GM19372 (cell line): ENCODE results near the gene PVRIG.
"Not testable (repeated sequence)": the region's sequence is repeated elsewhere in the genome, so short reads cannot be mapped to it uniquely, and the experiment has no call there.

ENCODE experiments used
- ATAC-seq: cut with Tn5 transposase; IDR thresholded peaks from one replicate; pipeline ENCODE4 v1.9.1; 2021; ENCODE audit warnings: mild to moderate bottlenecking, low read depth, moderate library complexity; ENCODE audit not compliant: unreplicated experiment

The PVRIG gene

DNA sequence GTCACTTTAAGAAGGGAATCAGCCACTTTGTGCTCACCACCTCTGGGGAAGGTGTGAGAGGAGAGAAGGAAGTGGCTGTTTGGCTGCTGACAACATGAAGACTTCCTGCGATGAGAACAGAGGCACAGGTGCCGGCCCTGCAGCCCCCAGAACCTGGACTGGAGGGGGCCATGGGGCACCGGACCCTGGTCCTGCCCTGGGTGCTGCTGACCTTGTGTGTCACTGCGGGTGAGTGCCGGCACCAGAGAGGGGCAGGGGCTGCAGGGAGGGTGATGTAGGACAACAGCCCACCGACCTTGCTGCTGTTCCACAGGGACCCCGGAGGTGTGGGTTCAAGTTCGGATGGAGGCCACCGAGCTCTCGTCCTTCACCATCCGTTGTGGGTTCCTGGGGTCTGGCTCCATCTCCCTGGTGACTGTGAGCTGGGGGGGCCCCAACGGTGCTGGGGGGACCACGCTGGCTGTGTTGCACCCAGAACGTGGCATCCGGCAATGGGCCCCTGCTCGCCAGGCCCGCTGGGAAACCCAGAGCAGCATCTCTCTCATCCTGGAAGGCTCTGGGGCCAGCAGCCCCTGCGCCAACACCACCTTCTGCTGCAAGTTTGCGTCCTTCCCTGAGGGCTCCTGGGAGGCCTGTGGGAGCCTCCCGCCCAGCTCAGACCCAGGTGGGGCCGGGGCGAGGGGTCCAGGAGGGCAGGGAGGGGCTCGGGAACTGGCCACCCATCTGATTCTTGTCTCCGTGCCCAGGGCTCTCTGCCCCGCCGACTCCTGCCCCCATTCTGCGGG, at the start of gene PVRIG:
PVRIG (plus strand) TSS at position 149 of the 785 bp plus-strand sequence; CDS start at position 171, 22 bp downstream.
- ATAC-seq = not testable (repeated sequence)

DNA sequence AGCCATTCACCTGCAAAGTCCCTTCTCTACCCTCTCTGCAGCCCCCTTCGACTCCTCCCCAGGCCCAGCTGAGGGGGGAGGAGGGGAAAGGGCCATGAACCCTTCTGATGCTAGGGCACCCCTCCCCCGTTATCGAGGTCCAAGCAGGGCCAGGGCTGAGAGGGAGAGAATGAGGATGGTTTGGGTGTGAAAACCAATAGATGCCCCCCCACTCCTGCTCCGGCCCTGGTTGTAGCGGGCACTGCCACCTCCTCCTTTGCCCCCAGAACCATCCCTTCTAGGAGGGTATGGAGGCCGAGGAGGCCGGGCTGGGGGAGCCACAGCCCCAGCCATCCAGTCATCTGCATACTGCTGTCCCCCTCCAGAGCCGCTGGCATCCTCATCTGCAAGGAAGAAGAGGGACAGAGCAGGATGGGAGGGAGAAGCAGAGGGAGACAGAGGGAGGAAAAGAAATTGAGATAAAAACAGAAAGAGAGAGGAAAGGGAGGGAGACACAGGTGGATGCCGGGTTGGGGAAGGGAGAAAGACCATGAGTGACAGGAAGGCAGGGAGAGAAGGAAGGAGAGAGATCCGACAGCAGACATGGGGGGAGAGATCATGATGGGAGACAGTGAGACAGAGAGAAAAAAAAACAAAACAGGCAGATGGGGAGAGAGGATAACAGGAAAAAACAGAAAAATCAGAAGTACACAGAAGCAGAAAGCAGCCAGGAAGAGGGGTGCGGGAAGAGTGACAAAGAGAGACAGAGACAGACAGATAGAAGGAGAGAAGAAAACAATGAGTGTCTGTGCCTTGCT, 49.5 kb upstream of the PVRIG start:
- ATAC-seq = no peak

DNA sequence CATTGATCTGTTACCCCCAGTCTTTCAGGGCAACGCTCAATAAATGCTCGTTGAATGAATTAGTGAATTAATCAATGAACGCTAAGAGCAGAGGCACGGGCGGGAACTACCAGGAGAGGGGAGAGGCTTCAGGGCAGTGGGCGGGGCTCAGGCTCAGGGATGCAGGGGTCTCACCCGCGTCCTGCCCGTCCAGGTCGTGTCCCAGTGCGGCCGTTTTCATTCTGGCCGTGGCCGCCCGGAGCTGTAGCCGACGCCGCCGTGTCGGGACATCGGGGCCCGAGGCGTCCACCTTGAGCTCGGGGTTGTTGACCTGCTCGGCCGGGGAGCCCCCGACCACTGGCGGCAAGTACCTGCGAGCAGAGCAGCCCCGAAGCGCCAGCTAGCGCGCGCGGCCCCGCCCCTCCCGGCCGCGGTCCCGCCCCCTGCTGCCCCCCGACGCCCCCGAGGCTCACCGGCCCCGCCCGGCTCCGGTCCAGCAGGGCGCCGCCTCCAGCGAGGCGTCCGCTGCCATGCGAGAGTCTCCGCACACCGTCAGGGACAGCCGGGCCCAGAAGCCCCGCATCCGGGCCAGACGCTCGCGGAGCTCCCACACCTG, 48.6 kb upstream of the PVRIG start:
- no peak for ATAC-seq

DNA sequence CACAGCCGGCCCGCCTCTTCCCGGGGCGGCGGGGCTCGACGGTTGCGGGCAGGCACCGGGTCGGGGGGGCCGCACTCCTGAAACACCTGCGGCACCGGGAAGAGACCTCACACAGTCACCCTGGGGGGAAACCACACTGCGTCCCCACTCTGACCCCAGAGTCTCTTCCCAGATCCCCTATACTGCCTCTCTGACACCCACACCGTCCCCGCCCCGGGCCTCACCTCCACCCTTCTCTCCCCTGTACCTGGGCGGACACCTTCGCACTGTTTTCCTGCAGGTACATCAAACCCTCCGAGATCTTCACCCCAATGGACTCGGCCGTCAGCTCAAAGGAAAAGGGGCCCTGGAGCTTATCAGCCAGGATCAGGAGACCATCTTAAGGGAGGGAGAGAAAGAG, 47.9 kb upstream of the PVRIG start:
- ATAC-seq = no peak

DNA sequence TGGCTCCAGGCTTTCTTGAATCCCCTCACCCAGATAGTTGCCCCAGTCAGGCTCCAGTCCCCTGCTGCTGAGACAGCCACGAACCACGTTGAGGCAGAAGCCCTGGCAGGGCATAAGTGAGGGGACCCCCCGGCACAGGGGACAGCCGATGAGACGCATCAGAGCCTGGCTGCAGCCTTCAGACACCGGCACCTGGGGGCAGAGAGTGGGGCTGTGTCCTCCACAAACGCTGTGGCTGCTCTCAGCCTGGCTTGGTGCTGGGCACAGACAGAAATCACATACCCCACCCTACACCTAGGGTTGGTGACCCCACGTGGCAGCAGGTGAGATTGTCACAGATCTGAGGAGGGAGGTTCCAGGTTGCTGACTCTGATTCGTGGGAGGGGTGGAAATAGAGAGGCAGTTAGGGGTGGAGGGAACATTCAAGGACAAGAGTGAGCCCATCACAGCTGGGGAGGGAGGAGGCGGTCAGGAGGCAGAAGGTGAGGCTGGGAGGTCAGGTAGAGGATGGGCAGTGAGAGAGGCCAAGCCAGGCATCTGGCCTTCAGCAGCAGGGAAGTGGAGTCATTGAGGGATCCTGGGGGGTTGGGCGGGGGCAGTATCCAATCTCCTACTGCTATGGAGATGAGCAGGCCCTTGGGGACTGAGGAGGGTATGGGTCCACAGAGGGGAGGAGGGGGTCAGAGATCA, 45.8 kb upstream of the PVRIG start:
- ATAC-seq = no peak

DNA sequence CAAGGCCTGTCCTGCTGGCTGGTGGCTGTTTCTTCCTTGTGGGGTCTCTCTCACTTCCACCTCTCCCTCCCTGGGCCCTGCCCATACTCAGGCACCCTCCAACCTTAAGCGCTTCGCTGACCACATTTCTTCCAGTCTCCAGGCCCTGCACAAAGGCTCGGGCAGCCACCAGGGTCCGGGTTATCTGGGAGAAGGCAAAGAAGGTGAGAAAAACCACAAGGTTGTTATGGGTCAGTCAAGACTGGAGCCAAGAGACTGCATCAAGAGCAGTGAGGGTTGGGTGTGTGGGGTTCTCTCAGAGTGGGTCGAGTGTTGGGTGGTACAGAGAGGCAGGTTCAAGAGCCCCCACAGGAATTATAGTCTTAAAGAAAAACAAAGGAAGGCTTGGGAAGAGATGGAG, 45.2 kb upstream of the PVRIG start:
- ATAC-seq = no peak

DNA sequence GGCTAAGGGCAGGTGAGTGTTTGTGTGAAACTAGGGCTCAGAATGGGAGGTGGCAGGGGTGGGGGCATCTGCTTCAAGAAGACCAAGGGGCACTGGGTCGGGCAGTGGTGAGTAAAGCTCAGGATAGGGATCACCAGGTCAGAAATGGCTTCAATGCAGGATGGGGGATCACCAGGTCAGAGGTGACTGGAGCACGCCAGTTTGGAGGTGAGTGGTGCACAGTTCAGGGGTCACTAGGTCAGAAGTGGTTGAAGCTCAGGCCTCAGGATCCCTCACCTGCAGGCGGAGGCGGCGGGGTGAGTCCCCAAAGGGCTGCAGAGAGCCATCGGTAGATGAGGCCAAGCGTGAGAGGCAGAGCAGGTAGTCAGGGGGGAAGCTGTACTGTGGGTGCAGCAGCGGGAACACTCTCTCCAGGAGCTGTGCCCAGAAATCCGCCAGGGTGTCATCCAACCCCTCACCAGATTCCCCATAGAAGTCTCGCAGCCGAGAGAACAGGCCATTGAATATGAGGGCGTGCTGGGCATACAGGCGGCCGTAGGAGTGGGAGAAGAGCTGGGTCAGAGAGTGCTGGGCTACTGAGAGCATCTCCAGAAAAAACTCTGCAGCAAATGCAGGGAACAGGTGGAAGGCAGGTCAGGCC, 44.3 kb upstream of the PVRIG start:
- no peak for ATAC-seq

DNA sequence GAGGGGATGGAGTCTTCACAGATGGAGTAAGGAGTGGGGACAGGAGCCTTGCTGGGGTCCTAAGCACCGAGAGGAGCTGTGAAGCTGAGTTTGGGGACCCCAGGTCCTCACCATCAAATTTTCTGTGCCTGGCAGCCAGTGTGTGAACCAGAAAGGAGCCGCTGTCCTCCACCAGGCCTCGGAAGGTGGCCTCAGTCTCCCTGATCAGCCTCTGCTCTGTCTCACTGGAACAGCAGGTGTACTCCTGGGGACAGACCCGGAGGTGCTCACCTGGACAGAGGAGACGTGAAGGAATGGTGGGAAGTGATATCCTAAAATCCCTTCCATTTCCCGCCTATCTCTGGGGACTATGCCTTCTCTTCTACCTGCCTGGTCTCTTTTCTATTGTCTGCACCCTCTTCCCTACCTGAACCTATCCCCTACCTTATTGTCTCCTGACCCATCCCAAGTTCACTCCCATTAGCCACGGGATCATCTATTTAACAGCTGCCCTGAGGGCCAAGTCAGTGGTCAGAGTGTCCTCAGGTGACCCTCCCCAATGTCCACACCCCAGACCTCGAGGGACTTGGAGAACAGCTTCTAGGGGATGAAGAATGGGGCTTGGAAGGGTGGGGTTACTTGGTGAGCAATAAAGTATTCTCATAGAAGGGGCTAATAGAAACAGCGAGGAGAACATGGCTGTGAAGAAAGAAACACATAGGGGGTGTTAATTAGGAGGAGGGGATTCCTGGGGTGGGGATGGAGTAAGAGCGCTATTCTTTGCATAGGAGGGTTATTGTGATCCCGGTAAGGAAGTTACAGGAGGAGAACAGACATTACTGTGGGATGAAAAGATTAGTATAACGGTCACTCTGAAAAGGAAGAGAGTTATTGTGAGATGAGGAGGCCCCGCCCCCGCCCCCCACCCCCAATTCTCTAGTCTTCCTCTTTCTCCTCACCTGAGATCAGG, 43.4 kb upstream of the PVRIG start:
- ATAC-seq = no peak

DNA sequence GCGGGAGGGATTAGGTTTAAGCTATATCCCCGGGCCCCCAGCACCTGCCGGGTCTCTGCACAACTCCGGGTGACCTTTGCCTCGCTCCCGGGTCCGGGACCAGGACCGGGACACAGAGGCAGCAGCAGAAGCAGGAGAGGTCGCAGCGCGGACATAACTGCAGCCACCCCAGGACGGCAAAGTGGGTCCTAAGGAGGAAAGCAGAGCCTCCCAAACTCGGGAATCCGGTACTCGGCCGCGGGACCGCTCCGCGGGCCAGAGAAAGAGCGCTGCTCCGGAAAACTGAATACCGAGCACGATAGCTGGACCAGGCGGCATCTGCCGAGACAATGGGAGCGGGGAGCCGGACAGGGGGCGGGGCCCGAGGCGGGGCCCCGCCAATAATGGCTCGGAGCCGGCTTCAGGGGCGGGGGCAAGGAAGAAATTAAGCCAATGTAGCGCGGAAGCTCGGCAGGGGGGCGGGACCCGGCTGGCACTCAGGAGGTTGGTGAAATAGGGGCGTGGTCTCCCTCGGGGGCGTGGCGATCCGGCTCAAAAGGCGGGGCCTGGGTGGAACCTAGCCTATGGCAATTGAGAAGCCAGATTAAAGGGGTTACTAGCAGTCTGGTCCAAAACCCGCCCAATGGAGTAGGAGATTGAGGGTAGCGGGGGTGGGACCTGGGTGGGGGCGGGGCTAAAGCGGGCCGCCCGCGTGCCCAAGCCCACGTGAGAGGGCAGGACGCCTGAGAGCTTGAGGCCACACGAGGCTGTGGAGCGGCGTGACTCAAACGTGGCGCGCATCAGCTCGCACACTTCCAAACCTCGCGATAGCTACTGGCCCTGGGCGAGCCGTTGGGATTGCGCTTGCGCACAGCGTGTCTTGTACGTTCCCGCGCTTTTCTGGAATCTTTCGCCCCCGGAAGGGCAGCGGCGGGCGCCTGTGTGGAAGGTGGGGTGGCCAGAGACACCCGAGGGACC, 42.4 kb upstream of the PVRIG start, which contains the start of the genes GPC2 and STAG3:
GPC2 (minus strand) TSS at position 337 of the 957 bp plus-strand sequence; CDS start at position 155, 182 bp downstream.
STAG3 (plus strand) TSS at position 874 of the 957 bp plus-strand sequence. CDS start 2,639 bp downstream, outside the sequence.
- peak; percentile 90 for ATAC-seq

DNA sequence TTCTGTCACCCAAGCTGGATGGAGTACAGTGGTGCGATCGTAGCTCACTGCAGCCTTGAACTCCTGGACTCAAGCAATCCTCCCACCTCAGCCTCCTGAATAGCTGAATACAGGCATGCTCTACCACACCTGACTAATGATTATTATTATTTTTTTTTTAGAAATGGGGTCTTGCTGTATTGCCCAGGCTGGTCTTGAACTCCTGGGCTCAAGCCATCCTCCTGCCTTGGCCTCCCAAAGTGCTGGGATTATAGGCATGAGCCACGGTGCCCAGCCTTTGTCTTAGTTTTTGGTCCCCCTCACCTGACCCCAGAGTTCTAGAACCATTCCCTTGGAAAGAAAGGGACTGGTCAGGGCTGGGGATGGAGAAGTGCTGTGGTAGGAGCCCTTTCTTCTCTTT, 39.7 kb upstream of the PVRIG start:
- not testable (repeated sequence) for ATAC-seq

DNA sequence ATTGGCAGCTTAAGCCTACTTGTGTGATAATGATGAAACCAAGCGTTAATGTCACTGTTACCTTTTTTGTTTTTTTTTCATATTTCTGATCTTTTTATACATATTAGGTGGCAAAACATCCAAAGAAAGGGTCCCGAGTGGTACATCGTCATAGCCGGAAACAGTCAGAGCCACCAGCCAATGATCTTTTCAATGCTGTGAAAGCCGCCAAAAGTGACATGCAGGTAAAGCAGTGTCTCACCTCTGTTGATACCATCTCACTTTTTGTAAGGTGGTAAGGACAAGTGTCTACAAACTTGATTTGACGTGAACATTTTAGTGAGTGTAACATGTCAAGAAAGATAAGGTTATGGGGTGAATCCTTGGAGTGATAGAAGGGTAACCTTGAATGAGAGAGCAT, 37.1 kb upstream of the PVRIG start:
- not testable (repeated sequence) for ATAC-seq

DNA sequence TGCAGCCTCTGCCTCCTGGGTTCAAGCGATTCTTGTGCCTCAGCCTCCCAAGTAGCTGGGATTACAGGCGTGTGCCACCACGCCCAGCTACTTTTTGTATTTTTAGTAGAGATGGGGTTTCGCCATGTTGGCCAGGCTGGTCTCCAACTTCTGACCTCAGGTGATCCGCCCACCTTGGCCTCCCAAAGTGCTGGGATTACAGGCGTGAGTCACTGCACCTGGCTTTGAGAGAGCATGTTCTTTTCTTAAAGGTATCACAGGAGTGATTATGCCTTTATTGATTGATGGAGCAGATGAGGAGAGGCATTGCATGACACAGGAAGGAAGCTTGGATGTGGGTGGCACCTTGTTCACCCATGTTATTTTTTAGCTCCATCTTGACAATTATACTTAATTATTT, 36.7 kb upstream of the PVRIG start:
- not testable (repeated sequence) for ATAC-seq

DNA sequence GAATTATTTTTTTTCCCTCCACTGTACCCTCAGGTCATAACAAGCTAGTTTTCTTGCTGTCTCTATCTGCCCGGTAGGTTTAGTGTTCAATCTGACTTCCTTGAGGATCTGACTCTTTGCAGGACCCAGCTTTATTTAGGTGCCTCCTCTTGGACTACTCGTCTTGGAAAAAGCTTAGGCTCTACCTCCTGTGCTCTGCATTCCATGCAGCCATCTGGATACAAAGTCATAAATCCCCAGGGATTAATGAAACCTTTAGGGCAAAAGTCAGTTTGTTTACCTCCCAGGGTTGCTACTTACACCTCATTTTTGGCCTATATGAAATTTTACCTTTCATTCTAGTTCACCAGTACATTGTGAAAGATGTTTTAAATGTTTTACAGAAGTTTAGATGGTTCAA, 34.0 kb upstream of the PVRIG start:
- ATAC-seq = no peak

DNA sequence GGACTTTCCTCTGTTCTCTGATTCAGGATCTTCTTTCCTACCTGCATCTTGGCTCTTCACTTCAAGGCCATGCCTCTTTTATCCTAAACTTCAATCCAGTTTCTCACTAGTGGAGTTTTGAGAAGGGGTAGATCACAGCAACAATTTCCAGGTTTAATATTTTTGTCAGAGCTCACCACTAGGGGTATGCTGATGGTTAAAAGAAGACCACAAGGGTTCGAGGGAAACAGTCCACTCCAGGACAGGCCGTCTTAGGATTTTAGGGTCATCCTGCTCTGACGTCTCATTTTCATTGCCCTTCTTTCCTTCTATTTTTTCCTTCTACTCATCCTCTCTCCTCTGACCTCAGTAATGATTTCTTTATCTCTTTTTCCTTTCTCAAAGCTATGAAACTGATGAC, 30.7 kb upstream of the PVRIG start:
- no peak for ATAC-seq

DNA sequence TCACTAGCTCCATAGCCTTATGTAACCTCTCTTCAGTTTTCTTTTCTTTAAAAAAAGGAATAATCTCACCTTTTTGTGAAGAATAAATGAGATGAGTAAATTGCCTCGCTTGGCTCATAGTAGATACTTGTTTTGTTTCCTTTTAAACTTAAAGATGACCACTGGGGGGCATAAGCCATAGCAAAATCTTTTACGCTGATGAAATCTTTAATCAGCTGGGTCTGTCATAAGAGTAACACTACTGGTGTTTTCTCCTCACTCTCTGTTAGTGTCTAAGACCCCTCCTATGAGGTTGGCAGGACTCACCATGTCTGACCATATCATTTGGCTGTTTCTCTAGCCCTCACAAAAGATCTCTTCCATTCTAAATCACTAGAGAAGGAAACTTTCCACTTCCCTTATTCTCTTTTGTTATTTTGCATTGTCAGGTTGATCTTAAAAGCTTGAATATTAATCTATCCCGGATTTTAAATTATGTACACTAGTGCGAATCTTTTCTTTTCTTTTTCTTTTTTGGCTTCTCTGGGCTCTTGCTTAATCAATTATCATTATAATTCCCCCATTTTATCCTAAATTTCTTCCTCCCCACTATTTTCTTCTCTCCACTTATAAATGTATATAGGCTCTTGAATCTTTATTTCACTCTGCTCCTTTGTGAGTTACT, 29.6 kb upstream of the PVRIG start:
- no peak for ATAC-seq

DNA sequence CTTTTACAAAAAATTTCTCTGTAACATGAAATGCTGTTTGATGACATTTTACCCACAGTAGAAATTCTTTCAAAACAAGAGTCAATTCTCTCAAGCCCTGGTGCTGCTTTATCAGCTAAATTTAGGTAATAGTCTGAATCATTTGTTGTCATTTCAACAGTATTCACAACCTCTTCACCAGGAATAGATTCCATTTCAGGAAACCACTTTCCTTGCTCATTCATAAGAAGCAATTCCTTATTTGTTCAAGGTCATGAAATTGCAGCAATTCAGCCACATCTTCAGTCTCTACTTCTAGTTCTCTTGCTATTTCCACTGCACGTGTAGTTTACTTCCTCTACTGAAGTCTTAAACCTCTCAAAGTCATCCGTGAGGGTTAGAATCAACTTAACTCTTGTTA, 28.0 kb upstream of the PVRIG start:
- no peak for ATAC-seq

DNA sequence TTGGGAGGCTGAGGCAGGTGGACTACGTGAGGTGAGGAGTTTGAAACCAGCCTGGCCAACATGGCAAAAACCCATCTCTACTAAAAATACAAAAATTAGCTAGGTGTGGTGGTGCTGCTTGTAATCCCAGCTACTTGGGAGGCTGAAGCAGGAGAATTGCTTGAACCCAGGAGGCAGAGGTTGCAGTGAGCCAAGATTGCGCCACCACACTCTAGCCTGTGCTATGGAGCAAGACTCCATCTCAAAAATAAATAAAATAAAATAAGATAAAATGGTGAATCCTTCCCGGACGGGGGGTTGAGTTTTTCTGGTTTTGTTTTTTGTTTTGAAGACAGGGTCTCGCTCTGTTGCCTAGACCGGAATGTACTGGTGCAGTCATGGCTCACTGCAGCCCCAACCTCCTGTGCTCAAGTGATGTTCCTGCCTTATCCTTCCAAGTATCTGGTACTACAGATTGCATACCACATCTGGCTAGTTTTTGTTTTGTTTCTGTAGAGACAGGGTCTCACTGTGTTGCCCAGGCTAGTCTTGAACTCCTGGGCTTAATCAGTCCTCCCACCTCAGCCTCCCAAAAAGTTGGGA, 27.4 kb upstream of the PVRIG start:
- ATAC-seq = not testable (repeated sequence)
